Measurements from ENCODE around the gene PSMB5.
A peak's percentile ranks its signal among the peaks of the same experiment; 100 is the strongest.

Gene PSMB5

DNA sequence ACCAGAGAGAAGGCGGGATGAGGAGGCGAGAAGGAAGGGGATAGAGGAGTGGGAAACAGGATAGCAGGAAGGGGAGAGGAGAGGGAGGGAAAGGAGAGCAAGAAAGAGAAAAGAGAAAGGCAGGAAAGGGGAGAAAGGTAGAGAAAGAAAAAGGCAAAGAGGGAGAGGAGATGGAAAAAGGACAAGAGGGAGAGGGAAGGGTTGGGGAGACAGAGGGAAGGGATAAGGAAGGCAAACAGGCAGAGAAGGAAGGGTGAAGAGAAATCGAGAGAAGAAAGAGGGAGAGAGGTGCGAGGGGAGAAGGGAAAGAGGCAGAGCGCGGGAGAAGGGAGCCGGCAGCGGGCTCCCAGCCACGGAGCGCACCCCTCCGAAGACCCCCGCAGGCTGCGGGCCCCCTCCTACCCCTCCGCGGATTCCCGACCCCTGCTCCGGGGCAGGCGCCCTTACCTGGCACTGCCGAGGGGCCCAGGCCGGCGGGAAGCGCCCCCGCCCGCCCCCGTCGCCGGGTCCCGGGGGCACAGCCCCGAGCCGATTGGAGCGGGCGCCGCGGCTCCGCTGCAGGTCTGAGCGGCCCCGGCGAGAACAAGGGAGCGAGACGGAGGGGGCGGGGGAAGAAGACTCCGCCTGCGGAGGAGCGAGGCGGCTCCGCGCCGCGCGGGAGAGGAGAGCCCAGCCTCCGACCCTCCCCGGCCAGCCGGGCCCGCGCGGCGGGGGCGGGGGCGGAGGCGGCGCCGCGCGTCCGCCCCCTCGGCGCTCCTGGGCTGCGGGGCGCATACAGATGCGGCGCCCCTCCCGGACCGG lies 22.5 kb upstream of the PSMB5 start, which contains the start of gene CDH24:
Gene CDH24, minus strand, starts transcription at position 565 of the 801 bp plus-strand sequence. CDS start 1,787 bp downstream, outside the sequence.
- H3K14ac ChIP-seq (ENCODE audit: low read length) = peak within 1 kb of the TSS; percentile 40
- H3K36me3 ChIP-seq (ENCODE audit: control insufficient read depth in 1 of 2, insufficient read depth in 2 of 2, low read length in 2 of 2) = peaks cover 59 to 62% of the 10 kb centered on the region in 2 experiments
- DNase-seq = peak; percentile 54 to 82
- peaks cover 3% of the 10 kb centered on the region for H3K9me3 ChIP-seq (ENCODE audit: insufficient read depth, low read depth, low read length)
- H3K4me3 ChIP-seq (ENCODE audit: low read depth, low read length) = peak within 1 kb of the TSS; percentile 76
- H3K18ac ChIP-seq (ENCODE audit: low read length) = peak within 1 kb of the TSS; percentile 70
- H3K27ac ChIP-seq (ENCODE audit: low read depth, low read length) = peak within 1 kb of the TSS; percentile 89
- H4K91ac ChIP-seq (ENCODE audit: low read depth, low read length) = peak within 1 kb of the TSS; percentile 83
- peak within 1 kb of the TSS; percentile 66 for H2AFZ ChIP-seq (ENCODE audit: insufficient read depth, low read length, poor library complexity)
- peak within 1 kb of the TSS; percentile 87 for H2BK5ac ChIP-seq (ENCODE audit: low read depth, low read length, poor library complexity)
- H3K79me1 ChIP-seq (ENCODE audit: low read length) = peaks cover 19% of the 10 kb centered on the region
- H3K23ac ChIP-seq (ENCODE audit: low read length) = no peak within 1 kb of the TSS
- no peaks in the 10 kb centered on the region for H3K27me3 ChIP-seq (ENCODE audit: insufficient read depth, low read length)
- peak within 1 kb of the TSS; percentile 67 for H3K4me2 ChIP-seq (ENCODE audit: low read length)
- H2AK5ac ChIP-seq (ENCODE audit: low read length) = peak within 1 kb of the TSS; percentile 60
- peaks cover 12 to 20% of the 10 kb centered on the region in 2 experiments for H3K4me1 ChIP-seq (ENCODE audit: control insufficient read depth in 1 of 2, insufficient read depth in 2 of 2, low read length in 2 of 2)
- H2BK120ac ChIP-seq (ENCODE audit: insufficient read depth, low read length, poor library complexity) = peak within 1 kb of the TSS; percentile 88
- H4K12ac ChIP-seq (ENCODE audit: low read depth, low read length) = peak within 1 kb of the TSS; percentile 45
- peaks cover 9% of the 10 kb centered on the region for H3K79me2 ChIP-seq (ENCODE audit: control insufficient read depth, insufficient read depth, low read length, poor library complexity)
- H2BK12ac ChIP-seq (ENCODE audit: low read length) = peak within 1 kb of the TSS; percentile 10
- H4K8ac ChIP-seq (ENCODE audit: low read depth, low read length) = peak within 1 kb of the TSS; percentile 57
- peak within 1 kb of the TSS; percentile 77 for H3K9ac ChIP-seq (ENCODE audit: low read length)
- no CpG with 5 or more reads among the region's 73 CpGs for WGBS (ENCODE audit: extremely low coverage, insufficient coverage, insufficient read length)
- peak within 1 kb of the TSS; percentile 76 for H3K4ac ChIP-seq (ENCODE audit: low read depth, low read length)

DNA sequence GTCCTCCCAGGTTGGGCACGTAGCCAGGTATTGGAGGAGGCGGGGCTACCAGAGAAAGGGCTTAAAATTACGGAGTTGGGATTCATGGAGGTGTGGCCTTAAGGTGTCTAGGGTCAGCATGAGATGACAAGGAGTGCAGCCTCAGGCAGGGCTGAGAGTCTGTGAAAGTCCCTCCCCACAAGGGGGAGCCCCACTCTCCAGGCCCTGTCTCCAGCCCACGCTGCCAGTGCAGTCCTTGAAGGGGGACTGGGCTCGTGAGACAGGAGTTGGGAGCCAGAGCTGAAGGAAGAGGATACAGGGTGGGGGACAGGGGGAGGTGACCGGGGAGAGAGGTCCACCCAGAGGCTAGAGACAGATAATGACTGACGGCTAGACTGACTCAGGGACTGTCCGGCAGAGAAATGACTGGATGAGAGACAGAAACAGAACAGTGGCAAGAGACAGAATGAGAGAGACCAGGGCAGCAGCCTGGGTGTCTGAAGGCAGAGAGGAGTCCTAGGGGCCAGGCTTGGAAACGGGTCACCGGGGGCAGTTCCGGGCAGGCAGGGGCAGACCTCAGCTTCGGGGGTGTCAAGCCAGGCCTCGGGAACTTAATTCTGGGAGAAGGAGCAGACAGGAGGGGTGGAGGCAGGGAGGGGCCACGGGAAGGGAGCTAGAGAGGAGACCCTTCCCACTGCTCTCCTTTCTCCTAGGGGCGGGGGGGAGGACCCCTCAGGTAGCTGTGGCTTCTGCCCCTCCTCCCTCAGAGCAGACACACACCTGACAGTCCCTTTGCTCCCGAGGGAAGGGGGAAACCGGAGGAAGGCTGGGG lies 21.6 kb upstream of the PSMB5 start:
- Histone ChIP-seq H4K91ac (ENCODE audit: low read depth, low read length) (no peak overlapping the region), H3K23ac (ENCODE audit: low read length) (no peak overlapping the region), H3K4me3 (ENCODE audit: low read depth, low read length) (peak overlapping the region; percentile 76), H2AK5ac (ENCODE audit: low read length) (no peak overlapping the region), H3K9ac (ENCODE audit: low read length) (no peak overlapping the region), H2AFZ (ENCODE audit: insufficient read depth, low read length, poor library complexity) (no peak overlapping the region), H3K27ac (ENCODE audit: low read depth, low read length) (peak overlapping the region; percentile 16), H3K9me3 (ENCODE audit: insufficient read depth, low read depth, low read length) (peaks cover 3% of the 10 kb centered on the region), H3K14ac (ENCODE audit: low read length) (no peak overlapping the region), H3K18ac (ENCODE audit: low read length) (peak overlapping the region; percentile 16), H2BK5ac (ENCODE audit: low read depth, low read length, poor library complexity) (no peak overlapping the region), H3K79me2 (ENCODE audit: control insufficient read depth, insufficient read depth, low read length, poor library complexity) (peaks cover 6% of the 10 kb centered on the region), H3K4ac (ENCODE audit: low read depth, low read length) (no peak overlapping the region), H4K12ac (ENCODE audit: low read depth, low read length) (no peak overlapping the region), H3K27me3 (ENCODE audit: insufficient read depth, low read length) (no peaks in the 10 kb centered on the region), H3K4me1 (ENCODE audit: control insufficient read depth in 1 of 2, insufficient read depth in 2 of 2, low read length in 2 of 2) (peaks cover 9 to 17% of the 10 kb centered on the region in 2 experiments), H3K36me3 (ENCODE audit: control insufficient read depth in 1 of 2, insufficient read depth in 2 of 2, low read length in 2 of 2) (peaks cover 63 to 66% of the 10 kb centered on the region in 2 experiments), H2BK120ac (ENCODE audit: insufficient read depth, low read length, poor library complexity) (no peak overlapping the region), H4K8ac (ENCODE audit: low read depth, low read length) (no peak overlapping the region), H3K79me1 (ENCODE audit: low read length) (peaks cover 17% of the 10 kb centered on the region), H2BK12ac (ENCODE audit: low read length) (peak overlapping the region; percentile 10), H3K4me2 (ENCODE audit: low read length) (peak overlapping the region; percentile 67)
- no CpG with 5 or more reads among the region's 17 CpGs for WGBS (ENCODE audit: extremely low coverage, insufficient coverage, insufficient read length)
- peak; percentile 74 to 85 for DNase-seq

DNA sequence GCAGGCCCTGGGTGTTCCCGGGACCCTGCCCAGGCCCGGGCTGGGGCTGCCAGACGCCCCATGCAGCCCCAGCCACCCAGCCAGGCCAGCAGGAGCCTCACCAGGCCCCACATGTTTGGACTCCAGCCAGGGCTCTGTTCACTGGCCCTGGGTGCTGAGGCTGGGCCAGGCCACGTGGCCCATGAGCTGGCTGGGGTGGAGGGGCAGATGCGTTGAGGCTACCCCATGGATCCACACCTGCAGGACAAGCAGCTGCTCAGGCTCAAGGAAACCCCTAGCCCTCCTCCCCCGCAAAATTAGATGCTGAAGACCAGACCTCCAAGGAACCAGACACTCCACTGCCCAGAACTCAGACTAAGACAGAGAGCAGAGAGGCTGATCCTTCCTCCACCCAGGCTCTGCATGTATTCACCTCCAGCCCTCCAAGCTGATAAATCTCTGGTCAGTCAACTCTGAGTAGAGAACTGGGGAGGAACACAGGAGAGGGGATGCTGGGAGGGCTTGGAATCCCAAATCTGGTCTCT lies 21.0 kb upstream of the PSMB5 start:
- DNase-seq = no peak
- WGBS (ENCODE audit: extremely low coverage, insufficient coverage, insufficient read length) = no CpG with 5 or more reads among the region's 6 CpGs
- H2BK12ac ChIP-seq (ENCODE audit: low read length) = no peak overlapping the region
- no peak overlapping the region for H4K12ac ChIP-seq (ENCODE audit: low read depth, low read length)
- H3K4me1 ChIP-seq (ENCODE audit: control insufficient read depth in 1 of 2, insufficient read depth in 2 of 2, low read length in 2 of 2) = peaks cover 5 to 11% of the 10 kb centered on the region in 2 experiments
- H3K23ac ChIP-seq (ENCODE audit: low read length) = no peak overlapping the region
- peak overlapping the region; percentile 67 for H3K4me2 ChIP-seq (ENCODE audit: low read length)
- peaks cover 56 to 63% of the 10 kb centered on the region in 2 experiments for H3K36me3 ChIP-seq (ENCODE audit: control insufficient read depth in 1 of 2, insufficient read depth in 2 of 2, low read length in 2 of 2)
- no peak overlapping the region for H4K91ac ChIP-seq (ENCODE audit: low read depth, low read length)
- no peak overlapping the region for H2BK5ac ChIP-seq (ENCODE audit: low read depth, low read length, poor library complexity)
- H2AK5ac ChIP-seq (ENCODE audit: low read length) = no peak overlapping the region
- H3K79me2 ChIP-seq (ENCODE audit: control insufficient read depth, insufficient read depth, low read length, poor library complexity) = peaks cover 6% of the 10 kb centered on the region
- H3K9me3 ChIP-seq (ENCODE audit: insufficient read depth, low read depth, low read length) = peaks cover 3% of the 10 kb centered on the region
- H3K79me1 ChIP-seq (ENCODE audit: low read length) = peaks cover 12% of the 10 kb centered on the region
- no peak overlapping the region for H2AFZ ChIP-seq (ENCODE audit: insufficient read depth, low read length, poor library complexity)
- H3K18ac ChIP-seq (ENCODE audit: low read length) = peak overlapping the region; percentile 19
- H3K14ac ChIP-seq (ENCODE audit: low read length) = no peak overlapping the region
- H3K4ac ChIP-seq (ENCODE audit: low read depth, low read length) = no peak overlapping the region
- no peak overlapping the region for H4K8ac ChIP-seq (ENCODE audit: low read depth, low read length)
- peak overlapping the region; percentile 6 for H3K27ac ChIP-seq (ENCODE audit: low read depth, low read length)
- H3K27me3 ChIP-seq (ENCODE audit: insufficient read depth, low read length) = no peaks in the 10 kb centered on the region
- no peak overlapping the region for H2BK120ac ChIP-seq (ENCODE audit: insufficient read depth, low read length, poor library complexity)
- H3K9ac ChIP-seq (ENCODE audit: low read length) = no peak overlapping the region
- H3K4me3 ChIP-seq (ENCODE audit: low read depth, low read length) = no peak overlapping the region

DNA sequence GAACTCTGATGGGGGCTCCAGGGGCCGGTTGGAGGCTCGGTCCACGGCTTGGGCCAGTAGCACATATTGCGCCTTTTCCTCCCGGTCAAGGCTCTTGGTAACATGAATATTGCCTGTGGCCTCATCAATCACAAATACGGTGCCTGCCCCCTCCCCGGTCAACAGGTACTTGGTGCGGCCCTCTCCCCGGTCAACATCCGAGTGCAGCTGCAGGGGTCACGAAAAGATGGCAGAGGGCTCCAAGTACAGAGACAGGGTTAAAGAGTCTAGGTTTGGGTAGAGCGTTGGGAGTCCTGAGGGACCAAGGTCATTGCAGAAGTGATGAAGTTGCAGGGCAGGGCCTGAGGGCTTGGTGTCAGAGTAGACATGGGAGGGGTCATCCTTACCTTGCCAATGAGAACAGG lies 20.4 kb upstream of the PSMB5 start:
- Histone ChIP-seq H3K23ac (ENCODE audit: low read length) (no peak overlapping the region), H3K4me3 (ENCODE audit: low read depth, low read length) (no peak overlapping the region), H4K91ac (ENCODE audit: low read depth, low read length) (no peak overlapping the region), H4K8ac (ENCODE audit: low read depth, low read length) (no peak overlapping the region), H2BK120ac (ENCODE audit: insufficient read depth, low read length, poor library complexity) (no peak overlapping the region), H3K9ac (ENCODE audit: low read length) (no peak overlapping the region), H3K36me3 (ENCODE audit: control insufficient read depth in 1 of 2, insufficient read depth in 2 of 2, low read length in 2 of 2) (peaks cover 57 to 64% of the 10 kb centered on the region in 2 experiments), H3K27ac (ENCODE audit: low read depth, low read length) (no peak overlapping the region), H3K4me2 (ENCODE audit: low read length) (no peak overlapping the region), H3K18ac (ENCODE audit: low read length) (no peak overlapping the region), H3K27me3 (ENCODE audit: insufficient read depth, low read length) (no peaks in the 10 kb centered on the region), H3K9me3 (ENCODE audit: insufficient read depth, low read depth, low read length) (peaks cover 3% of the 10 kb centered on the region), H3K4ac (ENCODE audit: low read depth, low read length) (no peak overlapping the region), H4K12ac (ENCODE audit: low read depth, low read length) (no peak overlapping the region), H3K79me1 (ENCODE audit: low read length) (peaks cover 12% of the 10 kb centered on the region), H3K4me1 (ENCODE audit: control insufficient read depth in 1 of 2, insufficient read depth in 2 of 2, low read length in 2 of 2) (peaks cover 5 to 11% of the 10 kb centered on the region in 2 experiments), H2AFZ (ENCODE audit: insufficient read depth, low read length, poor library complexity) (no peak overlapping the region), H2AK5ac (ENCODE audit: low read length) (no peak overlapping the region), H2BK5ac (ENCODE audit: low read depth, low read length, poor library complexity) (no peak overlapping the region), H3K14ac (ENCODE audit: low read length) (no peak overlapping the region), H2BK12ac (ENCODE audit: low read length) (no peak overlapping the region), H3K79me2 (ENCODE audit: control insufficient read depth, insufficient read depth, low read length, poor library complexity) (peaks cover 6% of the 10 kb centered on the region)
- DNase-seq = no peak
- no CpG with 5 or more reads among the region's 12 CpGs for WGBS (ENCODE audit: extremely low coverage, insufficient coverage, insufficient read length)
